Stimulated activated CD4-positive, alpha-beta T cell treated with anti-CD3 and anti-CD28 coated beads, Interleukin-4, amount 100 ng/mL, for 24 hours (primary cell): ENCODE results near the gene CHKB.
"Not testable (repeated sequence)": the region's sequence is repeated elsewhere in the genome, so short reads cannot be mapped to it uniquely, and the experiment has no call there.

Source experiments
- DNase-seq: peaks from one replicate; pipeline ENCODE4 v3.0.0-alpha.2; 2020

The CHKB gene

DNA sequence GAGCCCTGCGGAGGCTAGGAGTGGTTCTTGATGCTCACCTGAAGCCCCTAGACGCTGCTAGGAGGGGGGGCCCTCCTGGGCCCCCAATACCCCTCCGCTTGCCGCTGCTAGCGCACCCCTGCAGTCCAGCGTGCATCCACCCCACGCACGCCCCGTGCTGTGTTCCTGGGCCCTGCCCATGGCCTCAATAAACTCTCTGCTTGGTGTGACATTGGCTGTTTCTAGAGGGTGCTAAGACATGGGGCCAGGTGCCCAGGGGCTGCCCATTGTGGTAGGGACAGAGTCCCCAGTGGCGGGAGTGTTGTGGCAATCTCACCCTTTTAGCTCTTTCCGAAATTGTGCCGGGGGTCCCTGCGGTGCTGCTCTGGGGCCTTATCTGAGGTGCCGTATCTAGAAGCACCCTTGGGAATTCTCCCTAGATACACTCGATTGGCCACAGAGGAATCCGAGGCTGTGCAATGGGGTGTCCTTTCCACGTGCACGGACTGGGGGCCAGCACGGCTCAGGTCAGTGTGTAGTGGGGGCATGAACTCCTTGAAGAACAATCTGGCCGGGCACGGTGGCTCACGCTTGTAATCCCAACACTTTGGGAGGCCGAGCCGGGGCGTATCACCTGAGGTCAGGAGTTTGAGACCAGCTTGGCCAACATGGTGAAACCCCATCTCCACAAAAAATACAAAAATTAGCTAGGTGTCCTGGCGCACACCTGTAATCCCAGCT is 28.9 kb upstream of the CHKB start:
- no peak for DNase-seq

DNA sequence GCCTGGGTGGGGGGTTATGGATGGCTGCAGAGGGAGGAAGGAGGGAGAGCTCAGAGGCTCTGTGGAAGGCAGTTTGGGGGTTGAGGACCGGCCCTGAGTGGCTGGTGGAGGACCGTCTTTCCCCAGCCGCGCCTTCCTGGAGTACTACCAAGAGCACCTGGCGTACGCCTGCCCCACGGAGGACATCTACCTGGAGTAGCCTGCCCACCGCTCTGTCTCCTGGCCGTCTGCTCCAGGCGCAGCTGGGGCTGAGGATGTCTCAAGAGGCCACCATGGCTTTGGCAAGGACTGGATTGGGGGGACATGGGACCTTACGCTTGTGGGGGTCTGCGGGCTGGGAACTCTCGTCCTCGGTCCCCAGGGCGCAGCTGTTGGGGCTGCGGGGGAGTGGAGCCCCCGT is 27.9 kb upstream of the CHKB start:
- DNase-seq: no peak

DNA sequence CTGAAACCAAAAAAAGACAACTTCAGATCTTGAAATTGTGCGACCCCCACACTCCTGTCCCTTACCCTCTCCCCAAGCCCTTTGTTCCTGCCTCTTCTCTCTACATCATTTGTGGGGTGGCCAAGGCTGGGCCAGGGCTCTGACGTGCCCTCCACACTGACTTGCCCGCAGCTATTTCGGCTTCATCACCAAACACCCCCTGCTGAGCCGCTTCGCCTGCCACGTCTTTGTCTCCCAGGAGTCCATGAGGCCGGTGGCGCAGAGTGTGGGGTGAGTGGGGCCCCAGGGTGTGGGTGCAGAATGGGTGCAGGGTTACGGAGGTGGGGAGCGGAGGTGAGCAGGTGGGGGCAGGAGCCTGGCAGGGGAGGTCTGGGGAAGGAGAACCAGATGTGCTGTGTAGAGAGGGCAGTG is 27.4 kb upstream of the CHKB start:
- DNase-seq: no peak

DNA sequence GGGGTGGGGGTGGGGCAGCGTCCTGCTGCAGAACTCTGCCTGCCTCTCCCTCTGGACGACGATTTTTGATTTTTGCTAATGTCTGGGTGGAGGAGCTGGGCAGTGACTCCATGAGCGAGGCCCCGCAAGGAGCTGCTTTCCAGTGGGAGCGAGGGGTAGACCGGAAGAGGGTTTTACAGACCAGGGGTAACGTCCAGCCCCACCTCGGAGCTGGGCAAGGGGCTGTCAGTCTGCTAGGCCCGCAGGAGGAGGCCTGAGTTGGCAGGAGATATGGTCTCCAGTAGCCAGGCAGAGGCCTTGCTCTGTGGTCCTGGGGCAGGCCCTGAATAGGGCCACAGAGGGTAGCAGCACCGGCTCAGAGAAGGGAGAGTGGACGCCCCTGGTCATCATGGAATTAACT is 26.9 kb upstream of the CHKB start:
- DNase-seq: no peak

DNA sequence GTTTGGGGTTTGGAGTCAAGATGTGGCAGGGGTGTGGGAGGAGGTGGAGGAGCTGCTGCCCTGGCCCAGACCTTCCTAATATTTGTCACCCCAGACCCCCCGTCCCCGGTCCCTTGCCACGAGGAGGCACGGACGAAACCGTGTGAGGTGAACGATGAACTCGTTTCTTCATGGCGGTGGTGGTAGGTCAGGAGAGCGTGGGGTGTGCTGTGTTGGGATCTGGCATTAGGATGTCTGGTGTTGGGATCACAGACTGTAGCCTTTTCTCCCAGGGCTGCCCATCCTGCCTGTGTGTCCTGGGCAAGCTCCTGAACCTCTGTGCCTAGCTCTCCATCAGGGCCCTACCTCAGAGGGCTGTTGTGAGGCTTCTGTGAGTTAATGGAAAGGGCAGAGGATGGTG is 26.3 kb upstream of the CHKB start:
- DNase-seq: no peak

DNA sequence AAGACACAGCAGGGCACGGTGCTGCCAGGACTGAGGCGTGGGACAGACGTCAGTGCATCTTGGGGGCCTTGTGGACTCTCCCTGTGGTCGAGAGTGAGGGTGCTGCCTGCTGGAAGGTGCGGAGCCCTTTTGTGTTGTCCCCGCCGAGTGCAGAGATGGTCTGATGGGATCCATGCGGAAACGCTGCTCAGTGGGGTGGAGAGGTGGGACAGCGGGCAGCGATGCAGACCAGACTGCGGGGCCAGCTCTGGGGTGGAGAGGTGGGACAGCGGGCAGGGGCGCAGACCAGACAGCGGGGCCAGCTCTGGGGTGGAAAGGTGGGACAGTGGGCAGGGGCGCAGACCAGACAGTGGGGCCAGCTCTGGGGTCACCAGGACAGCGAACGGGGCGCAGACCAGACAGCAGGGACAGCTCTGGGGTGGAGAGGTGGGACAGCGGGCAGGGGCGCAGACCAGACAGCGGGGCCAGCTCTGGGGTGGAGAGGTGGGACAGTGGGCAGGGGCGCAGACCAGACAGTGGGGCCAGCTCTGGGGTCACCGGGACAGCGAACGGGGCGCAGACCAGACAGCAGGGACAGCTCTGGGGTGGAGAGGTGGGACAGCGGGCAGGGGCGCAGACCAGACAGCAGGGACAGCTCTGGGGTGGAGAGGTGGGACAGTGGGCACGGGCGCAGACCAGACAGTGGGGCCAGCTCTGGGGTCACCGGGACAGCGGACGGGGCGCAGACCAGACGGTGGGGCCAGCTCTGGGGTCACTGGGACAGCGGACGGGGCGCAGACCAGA is 25.6 kb upstream of the CHKB start:
- not testable (repeated sequence) for DNase-seq

DNA sequence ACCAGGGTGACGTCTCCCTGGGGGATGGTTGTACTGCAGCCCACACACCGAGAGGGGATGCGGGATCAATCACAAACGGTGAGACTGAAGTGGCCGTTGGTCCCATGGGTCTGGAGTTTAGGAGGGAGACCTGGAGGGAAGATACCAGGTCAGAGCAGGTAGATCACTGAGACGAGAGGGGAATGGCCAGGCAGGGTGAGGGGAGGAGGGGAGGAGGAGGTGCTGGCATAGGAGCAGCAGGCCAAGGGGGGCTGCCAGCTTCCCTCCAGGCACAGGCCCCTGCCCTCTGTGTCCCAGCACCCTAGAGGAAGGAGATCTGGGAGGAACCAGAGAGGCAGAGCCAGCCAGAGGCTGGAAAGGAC is 25.0 kb upstream of the CHKB start:
- no peak for DNase-seq

DNA sequence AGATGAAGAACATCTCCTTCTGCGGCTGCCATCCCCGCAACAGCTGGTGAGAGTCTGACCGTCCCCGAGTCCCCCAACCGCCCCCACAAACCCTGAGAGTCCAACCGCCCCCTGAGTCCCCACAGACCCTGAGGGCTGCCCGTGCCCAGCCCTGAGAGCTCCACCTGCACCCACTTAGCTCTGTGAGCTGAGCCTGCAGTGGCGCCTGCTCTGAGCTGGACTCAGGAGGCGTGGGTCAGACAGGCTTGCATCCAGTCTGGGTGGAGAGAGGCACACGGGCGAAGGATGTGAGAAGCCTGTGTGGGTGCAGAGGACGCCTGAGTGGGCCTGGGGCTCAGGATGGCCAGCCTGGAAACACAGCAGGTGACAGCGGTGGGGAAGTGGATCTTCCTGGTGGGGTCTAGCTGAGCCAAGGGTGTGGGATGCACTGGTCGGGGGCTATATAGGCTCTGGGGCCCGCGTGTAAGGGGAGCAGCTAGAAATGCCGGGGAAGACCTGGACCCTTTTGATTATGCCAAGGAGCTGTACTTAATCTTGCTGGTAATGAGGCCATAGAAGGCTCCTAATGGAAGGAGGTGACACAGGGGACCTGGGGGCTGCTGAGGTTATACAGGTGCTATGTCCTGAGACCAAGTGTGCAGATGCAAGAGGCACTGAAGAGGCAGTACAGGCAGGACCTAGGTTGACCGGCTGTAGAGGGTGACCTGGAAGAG is 24.5 kb upstream of the CHKB start:
- no peak for DNase-seq

DNA sequence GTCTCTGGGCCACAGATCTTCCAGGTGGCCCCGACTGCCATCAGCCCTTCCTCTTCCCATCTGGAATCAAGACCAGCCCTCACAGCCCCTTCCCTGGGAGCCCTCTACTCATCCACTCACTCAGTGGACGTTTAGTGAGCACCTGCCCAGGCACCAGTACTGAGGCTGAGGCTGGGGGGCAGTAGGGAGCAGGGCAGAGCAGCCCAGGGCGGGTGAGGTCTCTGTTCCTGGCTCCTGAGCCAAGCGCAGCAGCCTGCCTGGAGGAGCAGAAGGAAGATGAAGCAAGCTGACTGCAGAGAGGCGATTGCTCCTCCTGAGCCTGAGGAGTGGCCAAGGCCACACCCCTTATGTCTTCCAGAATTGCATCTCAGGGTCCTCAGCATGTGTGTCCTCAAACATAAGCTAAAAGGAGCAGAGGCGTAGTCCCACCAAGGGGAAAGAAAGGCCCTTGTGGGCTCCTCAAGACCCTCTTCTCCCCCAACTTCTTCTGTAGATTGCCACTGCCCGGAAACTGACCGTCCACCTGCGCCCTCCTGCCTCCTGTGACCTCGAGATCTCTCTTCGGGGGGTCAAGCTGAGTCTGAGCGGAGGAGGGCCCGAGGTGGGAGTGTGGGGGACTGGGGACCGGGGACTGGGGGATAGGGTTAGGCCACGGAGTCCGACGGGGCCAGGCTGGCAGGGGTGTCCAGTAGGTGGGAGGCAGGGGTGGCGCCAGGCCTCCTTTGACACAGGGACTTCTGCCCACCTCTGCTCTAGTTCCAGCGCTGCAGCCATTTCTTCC is 23.7 kb upstream of the CHKB start:
- DNase-seq: no peak

DNA sequence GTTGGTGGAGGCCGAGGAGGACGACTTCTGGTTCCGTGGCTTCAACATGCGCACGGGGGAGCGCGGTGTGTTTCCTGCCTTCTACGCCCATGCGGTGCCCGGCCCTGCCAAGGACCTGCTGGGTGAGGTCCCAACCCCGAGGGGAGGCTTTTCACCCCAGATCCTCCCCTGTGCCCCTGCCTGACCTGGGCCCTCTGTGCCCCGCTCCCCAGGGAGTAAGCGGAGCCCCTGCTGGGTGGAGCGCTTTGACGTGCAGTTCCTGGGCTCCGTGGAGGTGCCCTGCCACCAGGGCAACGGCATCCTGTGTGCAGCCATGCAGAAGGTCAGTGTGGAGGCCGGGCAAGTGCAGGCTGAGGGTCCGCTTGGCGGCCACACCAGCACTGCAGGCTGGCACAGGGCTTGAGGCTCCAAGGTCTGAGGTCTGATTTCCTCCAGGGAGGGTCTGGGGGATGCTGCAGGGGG is 23.0 kb upstream of the CHKB start:
- DNase-seq: no peak

DNA sequence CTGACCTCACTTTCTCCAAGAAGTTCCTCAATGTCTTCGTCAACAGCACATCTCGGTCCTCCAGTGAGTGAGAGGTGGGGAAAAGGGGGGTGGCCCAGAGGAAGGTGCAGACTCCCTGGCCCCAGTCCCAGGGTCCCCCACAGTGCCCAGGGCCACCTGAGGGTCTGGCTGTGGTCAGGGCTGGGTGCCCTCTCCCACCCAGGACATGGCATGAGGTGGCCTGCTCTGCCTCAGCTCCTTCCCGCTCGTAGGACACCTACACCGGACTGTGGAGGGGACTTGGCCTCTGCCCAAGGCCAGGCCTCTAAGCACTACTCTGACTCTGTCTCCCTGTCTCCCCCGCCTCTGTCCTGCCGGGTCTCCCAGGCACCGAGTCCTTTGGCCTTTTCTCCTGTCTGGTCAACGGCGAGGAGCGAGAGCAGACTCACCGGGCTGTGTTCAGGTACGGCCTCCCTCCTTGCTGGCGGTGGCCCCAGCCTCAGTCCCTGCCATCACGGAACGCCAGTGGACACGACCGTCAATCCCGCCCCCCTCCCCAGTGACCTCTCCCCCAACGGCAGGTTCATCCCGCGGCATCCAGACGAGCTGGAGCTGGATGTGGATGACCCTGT is 22.5 kb upstream of the CHKB start:
- no peak for DNase-seq

DNA sequence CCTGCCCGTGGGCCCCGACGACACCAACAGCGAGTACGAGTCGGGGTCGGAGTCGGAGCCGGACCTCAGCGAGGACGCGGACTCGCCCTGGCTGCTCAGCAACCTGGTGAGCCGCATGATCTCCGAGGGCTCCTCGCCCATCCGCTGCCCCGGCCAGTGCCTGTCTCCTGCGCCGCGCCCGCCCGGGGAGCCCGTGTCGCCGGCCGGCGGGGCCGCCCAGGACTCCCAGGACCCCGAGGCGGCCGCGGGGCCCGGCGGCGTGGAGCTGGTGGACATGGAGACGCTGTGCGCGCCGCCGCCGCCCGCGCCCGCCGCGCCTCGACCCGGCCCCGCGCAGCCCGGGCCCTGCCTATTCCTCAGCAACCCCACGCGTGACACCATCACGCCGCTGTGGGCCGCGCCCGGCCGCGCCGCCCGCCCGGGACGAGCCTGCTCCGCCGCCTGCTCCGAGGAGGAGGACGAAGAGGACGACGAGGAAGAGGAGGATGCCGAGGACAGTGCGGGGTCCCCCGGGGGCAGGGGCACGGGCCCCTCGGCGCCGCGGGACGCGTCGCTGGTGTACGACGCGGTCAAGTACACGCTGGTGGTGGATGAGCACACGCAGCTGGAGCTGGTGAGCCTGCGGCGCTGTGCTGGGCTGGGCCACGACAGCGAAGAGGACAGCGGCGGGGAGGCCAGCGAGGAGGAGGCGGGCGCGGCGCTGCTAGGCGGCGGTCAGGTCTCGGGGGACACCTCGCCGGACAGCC is 21.8 kb upstream of the CHKB start:
- DNase-seq: no peak

DNA sequence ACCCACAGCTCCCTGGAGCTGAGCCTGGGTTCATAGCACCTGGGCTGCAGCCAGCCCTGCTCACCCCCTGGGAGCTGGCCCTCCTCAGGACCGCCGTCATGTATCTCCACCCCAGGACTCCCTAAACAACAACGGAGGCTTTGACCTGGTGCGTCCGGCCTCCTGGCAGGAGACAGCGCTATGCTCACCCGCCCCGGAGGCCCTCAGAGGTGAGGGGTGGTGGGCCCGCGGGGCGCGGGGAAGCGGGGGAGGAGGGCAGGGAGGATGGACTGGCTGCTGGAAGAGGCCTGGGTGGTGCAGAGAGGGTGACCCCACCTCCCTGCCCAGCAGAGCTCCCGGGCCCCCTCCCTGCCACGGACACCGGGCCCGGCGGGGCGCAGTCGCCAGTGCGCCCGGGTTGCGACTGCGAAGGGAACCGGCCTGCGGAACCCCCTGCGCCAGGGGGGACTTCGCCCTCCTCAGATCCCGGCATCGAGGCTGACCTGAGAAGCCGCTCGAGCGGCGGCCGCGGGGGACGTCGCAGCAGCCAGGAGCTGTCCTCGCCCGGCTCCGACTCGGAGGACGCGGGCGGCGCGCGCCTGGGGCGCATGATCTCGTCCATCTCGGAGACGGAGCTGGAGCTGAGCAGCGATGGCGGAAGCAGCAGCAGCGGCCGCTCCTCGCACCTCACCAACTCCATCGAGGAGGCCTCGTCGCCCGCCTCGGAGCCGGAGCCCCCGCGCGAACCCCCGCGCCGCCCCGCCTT is 21.0 kb upstream of the CHKB start:
- DNase-seq: no peak

DNA sequence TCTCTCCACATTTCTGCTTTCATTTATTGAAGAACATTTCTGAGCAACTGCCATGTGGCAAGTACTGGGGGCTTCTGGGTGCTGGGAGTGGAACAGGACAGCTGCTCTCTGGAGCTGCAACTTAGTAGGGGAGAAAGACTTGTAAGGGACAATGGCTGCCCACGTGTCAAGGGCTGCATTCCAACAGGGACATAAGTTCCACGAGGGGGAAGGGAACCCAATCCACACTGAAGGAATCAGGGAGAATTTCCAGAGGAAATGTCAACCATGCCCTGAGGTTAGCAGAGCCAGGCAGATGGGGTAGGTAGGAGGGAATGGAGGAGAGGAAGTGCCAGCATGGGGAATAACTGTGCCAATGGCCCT is 19.7 kb upstream of the CHKB start:
- no peak for DNase-seq

DNA sequence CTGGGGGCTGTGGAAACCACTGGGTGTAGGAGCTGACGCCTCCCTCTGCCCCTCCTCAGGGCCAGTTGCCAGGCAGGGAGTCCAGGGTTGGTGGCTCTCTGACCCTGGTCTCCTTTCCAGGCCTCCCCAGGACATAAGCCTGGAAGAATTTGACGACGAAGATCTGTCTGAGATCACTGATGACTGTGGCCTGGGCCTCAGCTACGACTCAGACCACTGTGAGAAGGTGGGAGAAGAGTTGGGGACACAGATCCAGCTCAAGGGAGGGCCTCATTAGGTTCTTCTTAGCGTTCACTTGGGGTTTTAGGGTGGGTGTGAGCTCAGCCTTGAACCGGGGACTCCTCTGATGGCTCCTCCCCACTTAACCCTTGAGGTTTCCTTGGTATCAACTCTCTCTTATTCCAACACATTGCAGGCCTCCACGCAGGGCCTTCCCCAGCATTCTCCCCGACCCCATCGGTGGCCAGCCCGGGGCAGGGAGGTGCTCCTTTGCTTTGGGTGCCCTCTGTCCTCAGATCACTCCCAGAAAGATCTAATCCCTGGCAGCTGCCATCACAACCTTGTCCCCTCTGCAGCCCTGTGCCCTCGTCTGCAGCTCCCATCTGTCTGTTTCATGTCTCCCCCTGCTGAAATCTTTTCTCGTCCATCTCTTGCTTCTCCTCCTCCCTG is 19.2 kb upstream of the CHKB start:
- DNase-seq: no peak

DNA sequence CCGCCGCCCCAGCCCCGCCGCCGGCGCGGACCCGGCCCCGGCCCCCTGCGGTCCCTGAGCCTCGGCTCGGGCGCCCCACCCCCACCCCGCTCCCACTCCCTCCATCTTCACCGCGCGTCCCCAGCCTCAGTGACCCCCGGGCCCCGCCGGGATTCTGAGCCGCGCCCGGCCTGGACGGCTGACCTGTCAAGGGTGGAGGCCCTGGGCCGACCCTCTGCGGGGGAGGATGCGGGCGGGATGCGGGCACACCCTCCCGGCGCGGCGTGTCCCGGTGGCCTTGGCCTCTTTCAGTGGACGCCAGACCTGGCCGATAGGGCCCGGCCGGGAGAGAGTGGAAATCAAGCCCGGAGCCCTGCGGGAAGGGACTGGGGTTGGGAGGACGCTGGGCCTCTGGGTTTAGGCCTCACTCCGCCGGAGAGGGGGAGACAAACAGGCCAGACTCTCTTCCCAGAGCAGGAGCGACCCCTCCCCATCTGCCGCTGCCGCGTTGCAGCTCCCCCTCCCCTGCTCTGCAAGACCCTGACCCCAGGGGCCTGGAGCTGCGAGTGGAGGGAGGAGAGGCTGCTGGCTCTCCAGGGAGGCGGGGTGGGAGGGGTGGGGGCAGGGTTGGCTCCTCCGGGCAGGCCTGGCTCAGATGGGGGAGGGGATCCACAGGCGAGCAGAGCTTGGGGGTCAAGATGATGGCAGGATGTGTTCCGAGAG is 18.5 kb upstream of the CHKB start:
- no peak for DNase-seq

DNA sequence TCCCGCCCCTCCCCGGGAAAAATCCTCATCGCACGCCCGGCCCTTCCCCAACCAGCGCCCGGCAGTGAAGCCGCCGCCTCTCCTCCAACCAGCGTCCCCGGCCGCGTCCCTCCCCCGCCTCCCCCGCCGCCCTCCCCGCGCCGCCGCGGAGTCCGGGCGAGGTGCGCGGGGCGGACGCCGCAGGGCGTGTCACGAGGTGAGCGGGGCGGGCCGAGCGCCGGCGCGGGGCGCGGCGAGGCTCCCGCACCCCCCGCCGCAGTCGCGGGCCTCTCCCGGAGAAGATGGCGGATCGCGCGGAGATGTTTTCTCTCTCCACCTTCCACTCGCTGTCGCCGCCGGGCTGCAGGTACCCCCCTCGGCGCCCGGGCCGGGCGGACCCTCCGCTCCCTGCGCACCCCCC is 17.9 kb upstream of the CHKB start, which contains the start of gene MAPK8IP2:
Gene MAPK8IP2, plus strand, starts transcription at position 256 of the 400 bp plus-strand sequence. Its CDS starts 26 bp downstream, at position 282.
- no peak for DNase-seq

DNA sequence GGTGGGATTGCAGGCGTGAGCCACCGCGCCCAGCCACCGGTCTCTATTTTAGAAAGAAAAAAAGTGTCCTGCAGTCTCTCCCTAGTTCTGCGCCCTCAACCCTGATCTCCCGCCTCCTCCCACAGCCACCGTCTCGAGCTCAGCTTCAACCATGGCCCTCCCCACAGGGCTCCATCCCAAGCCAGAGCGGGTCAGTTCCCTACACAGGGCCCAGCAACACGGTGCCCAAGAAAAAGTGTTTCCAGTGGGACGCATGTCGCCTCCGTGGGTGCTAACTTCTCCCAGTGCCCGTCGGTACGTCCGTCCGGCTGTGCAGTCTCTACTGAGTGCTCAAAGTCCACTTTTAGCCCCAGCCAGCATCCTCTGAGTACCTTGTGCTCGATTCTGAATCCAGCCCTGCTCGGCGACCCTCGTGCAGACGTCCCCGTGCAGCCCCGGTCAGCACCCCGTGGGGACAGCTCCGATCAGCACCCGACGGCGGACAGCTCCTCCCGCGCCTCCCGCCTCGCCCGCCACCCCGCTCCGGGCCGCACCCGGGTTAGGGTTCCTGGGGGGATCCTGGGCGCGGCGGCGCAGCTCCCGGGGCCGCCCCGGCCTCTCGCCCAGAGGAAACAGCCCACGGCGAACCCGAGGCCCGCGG is 17.3 kb upstream of the CHKB start:
- peak; percentile 56 for DNase-seq

DNA sequence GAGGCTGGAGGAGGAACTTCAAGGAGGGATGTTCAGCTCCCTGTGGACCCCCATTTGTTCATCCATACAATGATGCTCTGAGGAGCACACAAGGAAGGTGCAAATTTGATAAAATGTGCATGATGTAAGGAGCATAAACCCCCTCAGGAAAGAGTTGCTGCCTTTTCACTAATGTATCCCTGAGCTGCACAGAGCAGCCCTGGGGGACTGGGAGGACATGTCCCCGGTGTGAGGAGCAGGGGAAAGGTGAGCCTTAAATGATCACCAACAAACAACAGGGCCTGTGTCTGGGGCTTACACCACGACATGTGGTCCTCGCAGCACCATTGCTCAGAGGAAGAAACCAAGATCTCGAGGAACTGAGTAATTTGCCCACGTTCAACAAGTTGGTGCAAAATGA is 14.4 kb upstream of the CHKB start:
- DNase-seq: no peak
